K562 (cell line): Measurements from ENCODE around the gene SLC2A9. TPM values are rescaled to one million over a fixed set of nuclear protein-coding genes. Genes with fewer than 3 reads are reported as not detected.

Experiments used
- ATAC-seq: fragments of 200-7000 bp; cut with Tn5 transposase; 3 replicates; pipeline ENCODE4 v1.9.1; 2020; ENCODE audit warnings: moderate library complexity
- BruUV-seq: library from RNA; stranded (reverse); fragments of 400-500 nt; replicated peaks from 2 replicates; lab custom pipeline; 2021; lab: Mats Ljungman, UMichigan
- CTCF ChIA-PET: fragments of 300-600 bp; formaldehyde crosslinking; extraction: SDS; loops from one replicate; lab custom pipeline; 2021; ENCODE audit warnings: low intra/inter-chr PET ratio; lab: Yijun Ruan, JAX
- POLR2A ChIA-PET: fragments of 300-600, 350-650 bp; sonication (Branson Sonifier 250); formaldehyde crosslinking; extraction: SDS; loops from one replicate; lab custom pipeline; 2021; ENCODE audit warnings: antibody characterized with exemption, inconsistent platforms; lab: Yijun Ruan, JAX
- DNase-seq, 4 experiments: peaks; one replicate each; pipeline versions ENCODE4 v3.0.0 to v3.0.0-alpha.2; 2011 to 2018; ENCODE audit warnings: low spot score in 3 of 4, mixed read lengths in 3 of 4; ENCODE audit errors: extremely low read depth in 1 of 4
- FAIRE-seq: peaks from 2 replicates; lab custom pipeline; 2011; peaks lifted over from hg19 to GRCh38; lab: Jason Lieb, UNC
- H2AFZ ChIP-seq: 2 replicates; pipeline ENCODE4 v1.6.0; 2011; ENCODE audit warnings: low read depth, low read length, control low read depth, inconsistent platforms
- H3K27ac ChIP-seq: fragments of 200-600 bp; 3 replicates; pipeline ENCODE4 v1.8.0; 2011; ENCODE audit warnings: low read depth, mild to moderate bottlenecking, control low read depth, inconsistent platforms, low read length, moderate library complexity, mixed read lengths; ENCODE audit errors: extremely low read depth
- H3K27me3 ChIP-seq, 2 experiments: fragments of 300-600 bp in 1 of 2; 2 replicates in 1 of 2; 3 replicates in 1 of 2; pipeline versions ENCODE4 v1.6.0 to v1.8.0; 2011; ENCODE audit warnings: inconsistent platforms in 2 of 2, low read length in 2 of 2, mild to moderate bottlenecking in 1 of 2, mixed read lengths in 1 of 2, moderate library complexity in 1 of 2; ENCODE audit not compliant: control insufficient read depth in 2 of 2, insufficient read depth in 2 of 2
- H3K36me3 ChIP-seq: fragments of 300-600 bp; 3 replicates; pipeline ENCODE4 v1.8.0; 2011; ENCODE audit warnings: mild to moderate bottlenecking, low read length, inconsistent platforms; ENCODE audit not compliant: control insufficient read depth, insufficient read depth
- H3K4me1 ChIP-seq, 2 experiments: fragments of 200-600 bp in 1 of 2; replicated peaks in 1 of 2; 2 replicates in 1 of 2; 3 replicates in 1 of 2; pipeline versions ENCODE4 v1.5.1 to v1.8.0; 2011; ENCODE audit warnings: inconsistent platforms in 2 of 2, low read length in 2 of 2, mild to moderate bottlenecking in 1 of 2, mixed read lengths in 1 of 2, moderate library complexity in 1 of 2; ENCODE audit not compliant: control insufficient read depth in 2 of 2, insufficient read depth in 2 of 2
- H3K4me2 ChIP-seq: 2 replicates; pipeline ENCODE4 v1.6.1; 2011; ENCODE audit warnings: low read length, control low read depth, inconsistent platforms, mixed read lengths; ENCODE audit not compliant: insufficient read depth
- H3K4me3 ChIP-seq: fragments of 200-600 bp; sonication (generic), shearing (Covaris generic); 2 replicates; pipeline ENCODE4 v1.5.1; 2016; ENCODE audit warnings: control low read depth, inconsistent platforms
- H3K79me2 ChIP-seq: fragments of 200-600 bp; 3 replicates; pipeline ENCODE4 v1.8.0; 2011; ENCODE audit warnings: low read length, inconsistent platforms; ENCODE audit not compliant: control insufficient read depth, insufficient read depth
- H3K9ac ChIP-seq, 2 experiments: 2 replicates each; pipeline versions ENCODE4 v1.6.0 to v1.6.1; 2011; ENCODE audit warnings: low read depth in 2 of 2, low read length in 2 of 2, control low read depth in 1 of 2, inconsistent platforms in 1 of 2, mild to moderate bottlenecking in 1 of 2, mixed read lengths in 1 of 2; ENCODE audit not compliant: insufficient read depth in 1 of 2
- H3K9me1 ChIP-seq: one replicate; pipeline ENCODE4 v1.6.0; 2011; ENCODE audit warnings: inconsistent platforms, mild to moderate bottlenecking, low read length, moderate library complexity; ENCODE audit not compliant: control insufficient read depth, insufficient read depth
- H3K9me3 ChIP-seq: replicated peaks from 2 replicates; pipeline ENCODE4 v1.5.1; 2011; ENCODE audit warnings: low read depth, low read length, inconsistent platforms; ENCODE audit not compliant: control insufficient read depth, insufficient read depth
- H4K20me1 ChIP-seq: replicated peaks from 2 replicates; pipeline ENCODE4 v1.6.1; 2011; ENCODE audit warnings: low read length, inconsistent platforms, mixed read lengths; ENCODE audit not compliant: control insufficient read depth, insufficient read depth
- L3MBTL2 ChIP-seq: fragments of 450-650 bp; IDR thresholded peaks from 2 replicates; pipeline ENCODE4 v1.6.1; 2016; ENCODE audit warnings: mild to moderate bottlenecking, moderate library complexity
- LCOR ChIP-seq: sonication (generic); formaldehyde crosslinking; IDR thresholded peaks from 2 replicates; pipeline ENCODE4 v1.8.0; 2022; ENCODE audit warnings: mild to moderate bottlenecking, missing genetic modification reagents
- MTF1 ChIP-seq: fragments of 250-450 bp; sonication (Bioruptor Pico); IDR thresholded peaks from 2 replicates; pipeline ENCODE4 v1.9.0; 2021; ENCODE audit warnings: moderate library complexity, mild to moderate bottlenecking, inconsistent platforms, borderline replicate concordance
- PCBP1 ChIP-seq: fragments of 200-400 bp; formaldehyde crosslinking; IDR thresholded peaks from 2 replicates; pipeline ENCODE4 v1.6.1; 2018; ENCODE audit warnings: mild to moderate bottlenecking, low read depth, low read length; ENCODE audit not compliant: poor library complexity, severe bottlenecking
- ZFP36 ChIP-seq: fragments of 150-350 bp; IDR thresholded peaks from 2 replicates; pipeline ENCODE4 v1.6.1; 2018; ENCODE audit warnings: low read length, low read depth; ENCODE audit not compliant: partially characterized antibody
- ZNF584 ChIP-seq: fragments of 200-800 bp; sonication (Bioruptor generic); IDR thresholded peaks from 2 replicates; pipeline ENCODE4 v1.6.1; 2016; ENCODE audit warnings: low read depth, mild to moderate bottlenecking, missing genetic modification characterization, missing compliant biosample characterization
- WGBS: fragments of 100-300 bp; shearing (Covaris generic); methylation state at CpG from one replicate; pipeline ENCODE4 v1.1.6; 2016; ENCODE audit warnings: low coverage, mixed read lengths; ENCODE audit not compliant: insufficient coverage; ENCODE audit errors: missing lambda C conversion rate; 5-methylcytosine and 5-hydroxymethylcytosine counted together
- in situ Hi-C: fragments of 300-500 bp; cut with MboI; formaldehyde crosslinking; loops from 4 replicates; pipeline ENCODE4 v1.15.0; 2018; ENCODE audit warnings: inconsistent platforms, mixed read lengths
- intact Hi-C: fragments of 100-400 bp; cut with micrococcal nuclease; formaldehyde crosslinking; loops from 2 replicates; pipeline ENCODE4 v1.14.2; 2022
- polyA plus RNA-seq, 8 experiments: library from polyadenylated mRNA; depleted of rRNA in 4 of 8; stranded (reverse) in 5 of 8; unstranded in 3 of 8; fragments of >200 nt; fragmentation: Nextera tagmentation in 2 of 8; fragmentation: Illumina TruSeq in 1 of 8; extraction: Ambion mirVana in 2 of 8; extraction: Trizol in 1 of 8; gene quantifications; 2 replicates each; pipeline versions ENCODE4 v1.2.1 to v1.2.3, GENCODE V29; 2011 to 2014; ENCODE audit warnings: inconsistent platforms in 1 of 8, missing spikeins in 1 of 8
- total RNA-seq, 7 experiments: library from RNA; depleted of rRNA in 6 of 7; stranded (reverse); fragments of >200 nt in 6 of 7; fragmentation: Illumina TruSeq in 2 of 7; extraction: Trizol in 2 of 7; gene quantifications; 2 replicates each; pipeline versions ENCODE4 v1.2.1 to v1.2.3, GENCODE V29; 2011 to 2021; ENCODE audit warnings: low replicate concordance in 1 of 7
- TF ChIP-seq, protein P1 (sequence below): fragments of 250-450 bp; sonication (Bioruptor Pico); IDR thresholded peaks from 2 replicates; pipeline ENCODE4 v1.8.0; 2022; ENCODE audit warnings: inconsistent platforms
- TF ChIP-seq, protein P2 (sequence below): fragments of 450-650 bp; IDR thresholded peaks from 2 replicates; pipeline ENCODE4 v1.6.1; 2016; ENCODE audit warnings: borderline replicate concordance

Gene SLC2A9
- total and polyA plus RNA-seq, 9 of the 15 experiments (the other 6 are each of a cell fraction or from before 2014, with no cell fraction given) = 0.15 to 1.9 (median 0.76) TPM

DNA sequence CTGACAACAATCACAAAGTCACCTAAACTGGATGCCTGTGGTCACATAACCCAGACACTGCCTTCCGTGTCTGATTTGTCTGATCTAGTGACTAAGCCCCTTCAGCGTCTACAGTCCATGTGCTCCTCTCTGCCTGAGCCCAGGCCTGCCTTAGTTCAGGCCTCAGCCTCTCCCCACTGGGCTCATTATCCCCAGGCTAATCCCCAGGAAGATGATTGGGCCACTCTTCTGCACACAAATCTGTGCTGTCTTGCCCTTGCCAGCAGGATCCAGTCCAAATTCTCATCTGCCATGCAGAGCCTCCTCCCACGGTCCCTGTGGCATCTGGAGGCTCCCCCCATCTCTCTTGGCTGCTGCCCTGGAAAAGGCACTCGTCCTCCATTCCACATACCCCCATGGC lies 96.5 kb downstream of the SLC2A9 start:
- H3K79me2 ChIP-seq = no peaks in the 10 kb centered on the region
- H2AFZ ChIP-seq = no peak overlapping the region
- H3K36me3 ChIP-seq = no peaks in the 10 kb centered on the region
- H3K9ac ChIP-seq = no peak overlapping the region
- H3K4me1 ChIP-seq = no peaks in the 10 kb centered on the region; a peak in 1 of 5 replicates
- no peaks in the 10 kb centered on the region for H3K9me3 ChIP-seq
- CTCF ChIA-PET = no interaction called here
- ATAC-seq (peak; percentile 42; the same call in 1 of the 3 replicates), FAIRE-seq (no peak), DNase-seq (no peak)
- BruUV-seq = no TSS peak
- H3K4me2 ChIP-seq = no peak overlapping the region
- peaks cover 0 to 29% of the 10 kb centered on the region in 2 experiments; a peak in 4 of 5 replicates for H3K27me3 ChIP-seq
- no peak overlapping the region for H3K27ac ChIP-seq
- no peaks in the 10 kb centered on the region for H4K20me1 ChIP-seq
- WGBS = 5% methylated on average over 4 of the region's 4 CpGs
- no peaks in the 10 kb centered on the region for H3K9me1 ChIP-seq
- POLR2A ChIA-PET = no interaction called here
- H3K4me3 ChIP-seq = no peak overlapping the region
- intact Hi-C loops (loop anchor here (5.0 to 10.0 kb wide), 2 partner anchors 88 to 220 kb away; no protein-coding TSS in a partner anchor), in situ Hi-C loops (no loop called here)
- TF ChIP-seq LCOR (CRISPR knock-in tag) (no peak), PCBP1 (no peak), L3MBTL2 (peak; percentile 42), MTF1 (CRISPR knock-in tag) (no peak), ZFP36 (no peak), ZNF584 (CRISPR knock-in tag) (peak; percentile 36; the same call in 1 of the 2 replicates)
- TF ChIP-seq, protein P1, sequence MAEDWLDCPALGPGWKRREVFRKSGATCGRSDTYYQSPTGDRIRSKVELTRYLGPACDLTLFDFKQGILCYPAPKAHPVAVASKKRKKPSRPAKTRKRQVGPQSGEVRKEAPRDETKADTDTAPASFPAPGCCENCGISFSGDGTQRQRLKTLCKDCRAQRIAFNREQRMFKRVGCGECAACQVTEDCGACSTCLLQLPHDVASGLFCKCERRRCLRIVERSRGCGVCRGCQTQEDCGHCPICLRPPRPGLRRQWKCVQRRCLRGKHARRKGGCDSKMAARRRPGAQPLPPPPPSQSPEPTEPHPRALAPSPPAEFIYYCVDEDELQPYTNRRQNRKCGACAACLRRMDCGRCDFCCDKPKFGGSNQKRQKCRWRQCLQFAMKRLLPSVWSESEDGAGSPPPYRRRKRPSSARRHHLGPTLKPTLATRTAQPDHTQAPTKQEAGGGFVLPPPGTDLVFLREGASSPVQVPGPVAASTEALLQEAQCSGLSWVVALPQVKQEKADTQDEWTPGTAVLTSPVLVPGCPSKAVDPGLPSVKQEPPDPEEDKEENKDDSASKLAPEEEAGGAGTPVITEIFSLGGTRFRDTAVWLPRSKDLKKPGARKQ (CRISPR knock-in tag) = no peak
- TF ChIP-seq, protein P2, sequence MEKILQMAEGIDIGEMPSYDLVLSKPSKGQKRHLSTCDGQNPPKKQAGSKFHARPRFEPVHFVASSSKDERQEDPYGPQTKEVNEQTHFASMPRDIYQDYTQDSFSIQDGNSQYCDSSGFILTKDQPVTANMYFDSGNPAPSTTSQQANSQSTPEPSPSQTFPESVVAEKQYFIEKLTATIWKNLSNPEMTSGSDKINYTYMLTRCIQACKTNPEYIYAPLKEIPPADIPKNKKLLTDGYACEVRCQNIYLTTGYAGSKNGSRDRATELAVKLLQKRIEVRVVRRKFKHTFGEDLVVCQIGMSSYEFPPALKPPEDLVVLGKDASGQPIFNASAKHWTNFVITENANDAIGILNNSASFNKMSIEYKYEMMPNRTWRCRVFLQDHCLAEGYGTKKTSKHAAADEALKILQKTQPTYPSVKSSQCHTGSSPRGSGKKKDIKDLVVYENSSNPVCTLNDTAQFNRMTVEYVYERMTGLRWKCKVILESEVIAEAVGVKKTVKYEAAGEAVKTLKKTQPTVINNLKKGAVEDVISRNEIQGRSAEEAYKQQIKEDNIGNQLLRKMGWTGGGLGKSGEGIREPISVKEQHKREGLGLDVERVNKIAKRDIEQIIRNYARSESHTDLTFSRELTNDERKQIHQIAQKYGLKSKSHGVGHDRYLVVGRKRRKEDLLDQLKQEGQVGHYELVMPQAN = no peak
